ENCODE results near the gene SMARCC1. TPM values are rescaled to one million over a fixed set of nuclear protein-coding genes. Genes with fewer than 3 reads are reported as not detected.

SMARCC1 gene
- total RNA-seq, 1 experiment from 2014 or later, result 38.9 TPM

DNA sequence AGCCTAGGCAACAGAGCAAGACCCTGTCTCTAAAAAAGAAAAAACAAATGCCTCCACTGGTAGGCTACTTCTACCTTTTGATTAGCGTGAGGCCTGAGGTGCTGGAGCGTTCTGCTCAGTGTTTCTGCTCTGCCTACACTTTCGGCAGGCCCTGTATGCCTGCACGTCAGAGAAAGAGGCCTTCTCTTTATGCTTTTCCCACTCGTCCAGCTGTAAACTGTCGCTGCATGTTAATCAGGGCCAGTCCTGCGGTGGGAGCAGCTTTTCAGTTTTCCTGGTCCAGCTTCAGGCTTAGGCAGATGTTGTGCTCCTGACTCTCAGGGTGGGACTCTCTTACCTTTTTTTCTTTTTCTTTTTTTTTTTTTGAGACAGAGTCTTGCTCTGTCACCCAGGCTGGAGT is 228.3 kb downstream of the SMARCC1 start:
- no peak for DNase-seq (ENCODE audit: low spot score)

- no peak for DNase-seq (ENCODE audit: low spot score)
Measured at GRCh38 chr3:47542471-47543173, 239.1 kb downstream of the SMARCC1 start.

- DNase-seq (ENCODE audit: low spot score), result no peak
Measured at GRCh38 chr3:47541583-47542108, 240.0 kb downstream of the SMARCC1 start.

GRCh38 chr3:47540281-47540680 is 241.4 kb downstream of the SMARCC1 start:
- no peak for DNase-seq (ENCODE audit: low spot score)

DNA sequence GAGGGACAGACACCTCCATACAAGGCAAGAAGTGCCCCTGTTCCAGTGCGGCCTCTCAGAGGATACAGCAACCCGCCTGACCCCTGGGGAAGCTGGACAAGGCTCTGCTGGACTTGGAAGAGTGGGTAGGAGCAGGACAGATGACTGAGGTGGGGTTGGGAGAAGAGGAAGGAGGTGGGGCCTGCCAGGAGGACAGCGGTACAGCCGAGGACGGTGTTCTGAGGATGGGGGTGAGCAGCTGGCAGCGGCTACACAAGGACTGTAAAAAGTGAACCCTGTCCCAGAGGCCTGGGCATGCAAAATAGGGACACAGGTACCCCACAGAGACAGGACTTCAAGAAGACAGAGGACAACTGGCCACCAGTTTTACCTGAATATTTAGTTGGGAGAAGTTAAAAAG is 244.7 kb downstream of the SMARCC1 start:
- DNase-seq (ENCODE audit: low spot score), result no peak

DNA sequence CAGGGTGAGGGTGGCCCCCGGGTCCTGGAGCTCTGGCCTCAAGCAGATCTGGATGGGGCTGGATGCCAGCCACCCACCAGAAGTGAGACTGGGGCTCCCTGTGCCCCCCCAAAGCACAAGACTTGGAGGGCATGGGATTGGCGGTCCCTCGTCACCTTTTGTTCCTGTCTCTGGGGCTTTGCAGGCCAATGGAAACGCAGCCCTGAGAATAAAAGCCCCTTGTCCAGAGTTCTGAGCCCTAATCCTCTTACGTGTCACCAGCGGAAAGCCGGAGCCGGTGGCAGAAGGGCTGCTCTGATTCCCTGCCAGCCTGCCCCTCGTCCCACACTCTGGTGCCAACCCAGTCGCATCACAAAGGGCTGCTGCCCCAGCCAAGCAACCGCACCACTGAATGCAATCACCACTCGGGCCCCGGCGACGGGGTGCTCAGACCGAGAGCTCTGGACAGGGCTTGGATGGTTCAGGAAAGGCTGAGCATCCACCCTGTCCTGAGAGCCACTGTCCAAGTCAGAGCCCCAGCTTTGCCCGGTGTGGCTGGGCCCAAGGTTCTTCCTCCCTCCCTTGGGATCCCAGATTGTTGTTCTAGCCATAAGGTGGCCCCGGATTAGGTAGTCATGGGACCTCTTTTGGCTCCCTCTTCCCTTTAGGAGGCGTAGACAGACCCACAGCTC is 245.3 kb downstream of the SMARCC1 start:
- DNase-seq (ENCODE audit: low spot score), result no peak

Small RNA genes lying within 50 kb of the gene (small RNA-seq; reads per million reads assigned to genes)
- gene RF02271, result not detected
- not detected for gene RN7SL870P

Other genes with a start within 250 kb of the SMARCC1 start
- gene CSPG5, start 203.0 kb downstream of the SMARCC1 start, total RNA-seq (2014; rRNA removed; shearing (Covaris generic)), result 1.2 and 2.1 TPM in 2 replicates
- gene DHX30, start 21.2 kb upstream of the SMARCC1 start, total RNA-seq (2014; rRNA removed; shearing (Covaris generic)), result 86.5 and 89.3 TPM in 2 replicates
- 44.5 and 45.7 TPM in 2 replicates for gene MAP4, start 234.5 kb upstream of the SMARCC1 start, total RNA-seq (2014; rRNA removed; shearing (Covaris generic))